SH-SY5Y (cell line): ENCODE data around the gene EHMT2.

ENCODE experiments used
- GATA2 ChIP-seq: IDR thresholded peaks from 2 replicates; pipeline ENCODE4 v1.6.1; 2011; ENCODE audit warnings: mild to moderate bottlenecking, low read depth, low read length
- GATA3 ChIP-seq: IDR thresholded peaks from 2 replicates; pipeline ENCODE4 v1.6.1; 2011; ENCODE audit warnings: low read depth, mild to moderate bottlenecking, low read length, moderate library complexity

GRCh38 chr6:31907158-31907813 lies 9.8 kb upstream of the EHMT2 start:
- TF ChIP-seq GATA2 (no peak), GATA3 (no peak)
